GM19025 (cell line): Measurements from ENCODE around the gene BHLHE23.

Experiments
- ATAC-seq: cut with Tn5 transposase; IDR thresholded peaks from one replicate; pipeline ENCODE4 v1.9.1; 2021; ENCODE audit warnings: mild to moderate bottlenecking, low read depth, moderate library complexity; ENCODE audit not compliant: unreplicated experiment

The BHLHE23 gene

DNA sequence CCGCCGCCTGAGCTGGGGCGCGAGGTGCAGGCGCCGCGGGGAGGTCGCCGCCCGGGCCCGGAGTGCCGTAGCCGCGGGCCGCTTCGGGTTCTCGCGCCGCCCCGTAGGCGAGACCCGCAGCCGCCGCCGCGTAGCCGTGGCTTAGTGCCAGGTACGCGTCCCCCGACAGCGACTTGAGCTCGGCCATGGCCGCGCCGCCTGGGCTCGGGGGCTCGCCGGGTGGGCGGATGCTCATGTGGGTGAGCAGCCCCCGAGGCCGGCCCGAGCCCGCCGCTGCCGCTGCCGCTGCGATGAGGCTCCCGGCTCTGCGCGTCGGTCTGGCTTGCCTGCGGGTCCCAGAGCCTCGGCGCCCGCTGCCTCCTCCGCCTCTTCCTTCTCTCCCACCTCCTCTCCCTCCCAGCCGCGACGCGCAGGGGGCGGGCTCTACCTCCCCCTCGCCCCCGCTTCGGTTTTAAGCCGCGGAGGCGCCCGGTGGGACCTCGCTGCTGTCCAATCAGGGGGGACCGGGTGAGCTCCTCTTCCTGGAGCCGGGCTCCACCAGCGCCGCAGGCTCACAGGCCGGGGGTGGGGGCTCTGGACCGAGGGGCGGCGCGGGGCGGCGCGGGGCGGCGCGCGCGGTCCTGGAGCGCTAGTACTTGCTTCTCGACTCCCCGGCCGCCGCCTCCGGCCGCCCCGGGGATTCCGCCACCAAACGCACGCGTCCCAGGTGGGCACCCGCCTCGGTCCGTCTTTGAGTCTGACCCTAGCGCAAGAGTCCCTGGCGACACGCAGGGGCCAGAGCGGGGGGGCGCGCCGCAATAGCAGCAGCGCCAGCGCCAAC, at the start of gene BHLHE23:
Gene BHLHE23 (minus strand): TSS at position 425 of the 820 bp plus-strand sequence. CDS start 190 bp downstream, at position 235.
- no peak for ATAC-seq

DNA sequence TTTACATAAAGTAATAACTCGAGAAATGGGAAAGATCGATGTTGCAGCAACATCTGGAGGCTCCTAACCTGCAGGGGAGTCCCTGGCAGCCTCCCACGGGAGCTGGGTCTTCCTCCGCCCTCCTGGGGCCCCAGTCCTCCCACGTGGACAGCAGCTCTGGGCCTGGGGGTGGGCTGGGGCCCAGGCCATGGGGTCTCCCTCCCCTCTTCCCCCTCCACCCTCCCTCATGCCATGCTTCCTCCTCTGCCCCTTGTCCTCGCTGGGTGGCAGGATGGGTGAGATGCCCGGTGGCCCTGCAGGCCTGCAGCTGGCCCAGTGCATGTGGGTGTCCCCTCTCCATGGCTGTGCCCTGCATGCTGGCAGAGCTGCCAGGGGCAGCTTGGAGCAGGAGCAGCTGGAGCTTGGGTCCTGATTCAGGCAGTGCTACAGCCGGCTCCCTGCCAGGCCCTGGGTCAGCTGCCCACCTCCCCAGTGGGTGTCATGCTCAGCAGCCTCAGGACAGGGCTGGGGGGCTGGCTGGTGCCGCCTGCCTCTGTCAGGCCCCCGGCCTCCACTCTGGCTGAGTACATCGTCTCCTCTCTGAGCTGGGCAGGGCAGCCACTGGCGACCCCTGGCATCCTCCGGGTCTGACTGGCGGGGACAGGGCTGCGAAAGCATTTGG, 48.9 kb upstream of the BHLHE23 start:
- no peak for ATAC-seq

DNA sequence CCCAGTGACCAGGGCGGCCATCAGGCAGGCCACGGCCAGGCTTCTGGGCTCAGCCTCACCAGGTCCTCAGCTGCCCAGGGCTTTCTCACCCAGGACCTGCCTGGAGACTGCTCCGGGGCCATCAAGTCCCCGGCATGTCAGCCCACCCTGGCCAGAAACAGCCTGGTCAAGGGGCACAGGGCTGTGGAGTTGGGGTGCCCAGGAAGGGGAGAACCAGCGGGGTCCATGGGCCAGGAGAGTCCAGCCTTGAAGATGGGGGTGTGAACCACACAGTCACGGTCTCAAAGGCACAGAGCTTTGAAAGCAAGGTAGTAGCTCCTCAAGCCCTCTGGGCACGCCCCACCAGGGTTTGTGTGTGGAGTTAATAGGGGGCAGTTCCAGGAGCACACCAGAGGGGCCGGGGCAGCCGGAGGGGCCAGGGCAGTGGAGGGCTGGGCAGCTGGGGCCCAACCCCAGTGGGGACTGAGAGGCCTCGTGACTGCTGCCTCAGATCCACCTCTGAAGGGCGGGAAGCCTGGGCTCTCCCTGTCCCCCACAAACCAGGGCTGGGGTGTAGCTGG, 48.0 kb upstream of the BHLHE23 start:
- no peak for ATAC-seq

DNA sequence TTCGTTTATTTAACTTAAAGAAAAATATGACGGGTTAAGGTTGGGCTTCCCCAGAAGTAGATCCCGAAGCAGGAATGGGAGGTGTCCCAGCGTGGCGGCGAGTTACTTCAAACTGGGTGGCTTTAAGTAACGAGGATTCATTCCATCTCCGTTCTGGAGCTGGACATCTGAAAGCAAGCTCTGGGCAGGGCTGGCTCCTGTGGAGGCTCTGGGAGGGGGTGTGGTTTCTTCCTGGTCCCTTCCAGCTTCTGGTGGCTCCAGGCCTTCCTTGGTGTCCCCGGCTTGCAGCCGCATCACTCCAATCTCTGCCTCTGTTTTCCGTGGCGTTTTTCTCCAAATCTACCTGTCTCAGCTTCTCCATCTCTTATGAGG, 47.3 kb upstream of the BHLHE23 start:
- ATAC-seq = no peak

DNA sequence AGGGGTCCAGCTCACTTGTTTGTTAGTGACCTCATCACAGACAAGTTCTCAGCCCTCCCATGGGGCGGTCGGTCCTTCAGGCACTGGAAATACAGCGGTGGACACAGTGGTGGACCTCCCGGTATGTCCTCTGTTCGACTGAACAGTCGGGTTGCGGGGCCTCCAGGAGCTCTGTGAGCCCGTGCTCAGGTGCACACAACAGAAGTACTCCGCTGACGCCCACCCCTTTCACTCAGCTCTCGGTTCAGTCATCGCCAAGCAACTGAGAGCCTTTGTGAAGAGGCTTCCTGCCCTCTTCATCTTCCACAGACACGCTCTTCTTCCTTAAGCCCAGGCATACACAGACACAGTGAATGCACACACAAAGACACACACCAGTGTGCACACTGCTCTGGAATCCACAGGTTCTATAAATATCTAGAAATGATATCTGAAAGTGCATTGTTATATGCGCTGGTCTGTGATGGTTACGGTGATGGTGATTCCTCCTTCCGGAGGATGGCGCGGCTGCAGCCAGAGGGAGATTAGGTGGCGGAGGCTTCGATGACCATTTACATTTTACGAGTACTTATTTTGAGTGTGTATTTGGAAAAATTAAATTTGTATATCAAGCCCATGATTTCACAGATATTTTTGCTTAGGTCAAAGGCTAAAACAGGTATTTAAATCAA, 46.8 kb upstream of the BHLHE23 start:
- no peak for ATAC-seq

DNA sequence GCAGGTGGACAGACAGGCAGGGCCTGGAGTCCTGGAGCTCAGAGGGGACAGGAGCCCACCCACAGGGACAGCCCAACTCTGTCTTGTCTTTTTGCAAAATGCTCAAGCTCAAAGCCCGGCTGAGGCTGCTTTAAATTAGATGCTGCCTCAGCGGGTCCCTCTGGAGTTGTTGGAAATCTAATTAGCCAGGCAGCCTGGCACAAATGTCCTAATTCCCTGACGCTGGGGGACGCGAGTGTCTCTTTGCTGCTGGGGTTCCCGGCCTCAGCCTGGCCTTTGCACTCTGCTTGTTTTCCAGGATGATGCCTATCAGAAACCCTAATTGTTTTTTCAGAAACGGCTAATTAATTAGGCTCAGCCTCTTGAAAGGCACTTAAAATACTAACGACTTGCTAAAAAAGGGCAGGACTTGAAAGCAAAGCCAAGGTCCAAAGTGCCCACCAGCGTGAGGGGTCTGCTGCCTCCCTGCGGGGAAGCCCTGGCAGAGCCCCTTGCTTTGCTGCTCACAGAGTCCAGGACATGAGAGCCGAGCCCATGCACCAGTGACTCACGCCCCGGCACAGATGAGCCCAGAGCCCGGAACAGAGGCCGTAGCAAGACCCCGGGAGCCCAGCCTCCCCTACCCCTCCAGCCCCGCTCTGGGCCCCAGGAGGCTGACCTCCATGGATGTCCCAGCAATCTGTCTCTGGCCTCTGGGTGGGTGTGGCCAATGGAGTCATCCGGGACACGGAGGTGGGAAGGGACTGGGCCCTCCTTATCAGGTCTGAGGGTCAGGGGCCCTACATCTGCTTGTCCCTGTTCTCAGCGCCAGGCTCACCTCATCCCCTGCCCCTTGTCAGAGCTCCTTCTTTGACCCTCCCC, 46.0 kb upstream of the BHLHE23 start:
- ATAC-seq = no peak

DNA sequence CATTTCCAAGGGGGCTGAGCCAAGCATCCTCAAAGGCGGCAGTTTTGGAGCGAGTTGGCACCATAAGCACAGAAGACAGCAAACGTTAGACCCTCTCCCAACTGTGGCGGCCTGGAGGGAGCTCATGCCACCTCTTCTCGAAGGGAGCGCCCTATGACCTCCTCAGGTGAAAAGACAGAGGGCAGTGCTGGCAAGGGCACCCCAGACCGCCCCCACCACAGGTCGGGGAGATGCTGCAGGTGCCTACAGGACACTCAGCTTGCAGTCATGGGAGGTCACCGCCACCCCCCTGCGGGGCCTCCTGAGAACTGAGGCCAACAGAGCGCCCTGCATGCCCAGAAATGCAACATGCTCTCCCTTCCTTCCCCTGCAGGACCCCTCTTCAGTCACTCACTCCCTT, 45.1 kb upstream of the BHLHE23 start:
- ATAC-seq = no peak

DNA sequence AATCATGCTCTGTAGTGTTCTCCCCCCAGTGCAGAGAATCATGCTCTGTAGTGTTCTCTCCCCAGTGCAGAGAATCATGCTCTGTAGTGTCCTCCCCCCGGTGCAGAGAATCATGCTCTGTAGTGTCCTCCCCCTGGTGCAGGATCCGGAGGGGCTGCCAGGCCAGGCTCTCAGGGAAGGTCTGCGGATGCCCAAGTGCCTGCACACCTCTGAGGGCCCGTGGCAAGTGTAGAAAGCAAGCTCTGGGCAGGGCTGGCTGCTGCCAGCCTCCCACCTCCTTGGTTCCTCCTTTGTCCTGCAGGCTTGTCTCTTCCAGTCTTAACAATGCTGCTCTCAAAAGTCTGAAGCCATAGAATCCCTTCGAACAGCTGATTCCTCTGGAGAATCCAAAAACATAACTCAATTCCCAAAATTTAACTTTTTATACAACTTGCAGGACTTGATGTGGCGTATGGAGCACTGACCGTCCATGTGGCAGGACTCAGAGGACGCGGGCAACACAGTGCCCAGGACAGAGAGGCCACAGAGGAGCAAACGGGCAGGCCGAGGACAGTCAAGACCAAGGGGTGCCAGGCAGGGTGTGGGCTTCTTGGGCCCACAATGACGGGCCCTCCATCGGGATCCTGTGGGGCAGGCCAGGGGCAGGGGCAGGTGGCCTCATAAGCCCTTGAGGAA, 44.6 kb upstream of the BHLHE23 start:
- ATAC-seq = no peak

DNA sequence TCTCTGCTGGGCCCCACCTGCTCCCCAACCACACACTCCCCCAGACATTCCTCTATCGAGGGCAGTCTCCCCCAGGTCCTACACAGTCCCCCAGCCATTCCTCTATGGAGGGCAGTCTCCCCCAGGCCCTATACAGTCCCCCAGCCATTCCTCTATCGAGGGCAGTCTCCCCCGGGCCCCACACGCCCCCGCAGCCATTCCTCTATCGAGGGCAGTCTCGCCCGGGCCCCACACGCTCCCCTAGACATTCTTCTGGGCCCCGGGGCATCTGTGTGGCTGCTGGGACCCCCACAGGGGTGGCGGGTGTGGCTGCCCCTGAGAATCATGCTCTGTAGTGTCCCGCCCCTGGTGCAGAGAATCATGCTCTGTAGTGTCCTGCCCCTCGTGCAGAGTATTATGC, 43.6 kb upstream of the BHLHE23 start:
- ATAC-seq = no peak

DNA sequence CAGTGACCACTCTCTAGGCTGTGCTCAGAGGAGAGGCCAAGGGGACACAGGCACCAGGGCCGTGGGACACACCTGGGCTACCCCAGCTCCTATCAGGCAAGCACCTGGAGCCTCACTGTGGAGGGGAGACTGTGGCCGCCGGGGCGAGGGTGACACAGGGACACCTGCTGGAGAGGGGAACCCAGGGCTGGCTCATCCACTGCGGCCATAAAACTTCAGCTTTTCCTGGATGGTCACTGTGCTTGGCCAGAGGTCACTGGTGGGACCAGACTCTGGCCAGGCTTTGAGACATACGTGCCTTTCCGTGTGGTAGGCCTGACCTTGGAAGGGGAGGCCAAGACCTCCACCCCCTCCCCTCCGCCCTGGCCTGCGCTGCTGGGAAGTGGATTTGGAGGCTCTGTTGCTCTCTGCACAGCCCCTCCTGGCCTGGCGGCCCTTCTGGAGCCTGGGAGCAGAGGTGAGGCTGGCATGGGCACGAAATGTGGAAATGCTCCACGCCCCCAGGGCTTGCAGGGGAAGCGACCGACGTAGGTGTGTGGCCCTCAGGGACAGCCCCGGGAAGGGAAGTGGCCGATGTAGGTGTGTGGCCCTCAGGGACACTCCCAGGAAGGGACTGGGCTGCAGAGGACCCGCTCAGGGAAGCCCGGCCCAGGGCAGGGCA, 42.9 kb upstream of the BHLHE23 start:
- ATAC-seq = no peak

DNA sequence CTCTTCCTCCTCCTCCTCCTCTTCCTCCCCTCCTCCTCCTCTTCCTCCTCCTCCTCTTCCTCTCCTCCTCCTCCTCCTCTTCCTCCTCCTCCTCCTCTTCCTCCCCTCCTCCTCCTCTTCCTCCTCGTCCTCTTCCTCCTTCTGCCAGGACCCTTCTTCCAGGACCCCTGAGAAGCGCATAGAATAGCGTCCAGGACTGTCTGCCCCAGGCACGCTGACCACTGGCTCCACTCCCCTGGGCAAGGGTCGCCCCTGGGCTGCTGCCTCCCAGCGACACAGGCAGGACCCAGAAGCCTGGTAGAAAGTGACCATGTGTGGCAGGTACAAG, 42.4 kb upstream of the BHLHE23 start:
- no peak for ATAC-seq

DNA sequence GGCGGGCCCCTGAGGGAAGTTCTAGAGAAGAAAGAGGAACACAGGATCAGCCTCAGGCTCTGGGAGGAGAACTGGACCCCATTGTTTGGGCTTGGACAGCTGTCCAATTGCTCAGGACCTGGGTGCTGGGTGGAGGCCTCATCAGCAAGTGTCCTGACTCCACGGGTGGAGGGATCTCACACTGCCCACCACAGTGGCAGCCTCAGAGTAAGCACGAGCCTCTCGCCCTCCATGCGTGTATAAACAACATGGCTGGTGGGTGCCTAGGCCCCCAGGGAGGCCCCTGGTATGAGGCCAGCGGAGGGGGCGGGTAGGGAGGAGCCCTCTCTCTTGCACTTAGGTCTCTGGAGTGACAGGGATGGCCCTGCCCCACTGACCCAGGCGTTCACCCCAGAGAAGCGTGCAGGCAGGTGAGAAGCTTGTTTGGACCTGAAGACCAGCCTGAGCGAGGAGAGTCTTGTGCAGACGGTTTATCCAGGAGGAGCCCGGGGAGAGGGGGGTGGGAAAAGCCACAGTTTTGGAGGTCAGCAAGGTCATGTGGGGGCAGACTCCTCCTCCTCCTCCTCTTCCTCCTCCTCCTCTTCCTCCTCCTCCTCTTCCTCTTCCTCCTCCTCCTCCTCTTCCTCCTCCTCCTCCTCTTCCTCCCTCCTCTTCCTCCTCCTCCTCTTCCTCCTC, 41.9 kb upstream of the BHLHE23 start:
- ATAC-seq = no peak

DNA sequence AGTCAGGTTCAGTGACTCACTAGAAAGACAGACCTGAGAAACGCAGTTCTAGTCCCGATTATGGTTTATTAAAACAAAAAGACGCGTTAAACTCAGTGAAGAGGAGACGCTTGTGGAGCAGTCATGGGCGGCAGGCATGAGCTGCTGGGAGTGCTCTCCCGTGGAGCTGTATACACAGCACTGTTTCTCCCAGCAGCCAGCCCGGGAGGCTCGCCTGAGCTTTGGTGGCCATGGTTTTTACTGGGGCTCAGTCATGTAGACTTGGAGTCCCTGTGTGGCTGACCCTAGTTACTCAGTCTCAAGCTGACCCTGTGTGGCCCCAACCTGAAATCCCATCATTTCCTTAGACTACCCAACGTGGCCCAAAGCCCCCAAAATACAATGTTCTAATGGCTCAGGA, 41.2 kb upstream of the BHLHE23 start:
- ATAC-seq = no peak

DNA sequence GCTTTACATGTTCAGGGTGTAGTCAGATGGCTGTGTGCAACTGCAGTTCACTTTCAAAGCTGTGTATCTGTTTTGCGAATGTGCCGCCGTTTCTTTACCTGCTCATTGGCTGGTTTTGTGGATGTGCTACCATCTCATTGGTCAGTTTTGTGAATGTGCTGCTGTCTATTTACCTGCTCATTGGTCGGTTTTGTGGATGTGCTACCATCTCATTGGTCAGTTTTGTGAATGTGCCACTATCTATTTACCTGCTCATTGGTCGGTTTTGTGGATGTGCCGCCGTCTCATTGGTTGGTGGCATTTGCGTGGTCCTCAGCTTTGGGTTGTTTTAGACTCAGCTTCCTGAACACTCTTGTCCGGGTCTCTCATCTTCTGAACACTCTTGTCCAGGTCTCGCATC, 40.5 kb upstream of the BHLHE23 start:
- no peak for ATAC-seq

DNA sequence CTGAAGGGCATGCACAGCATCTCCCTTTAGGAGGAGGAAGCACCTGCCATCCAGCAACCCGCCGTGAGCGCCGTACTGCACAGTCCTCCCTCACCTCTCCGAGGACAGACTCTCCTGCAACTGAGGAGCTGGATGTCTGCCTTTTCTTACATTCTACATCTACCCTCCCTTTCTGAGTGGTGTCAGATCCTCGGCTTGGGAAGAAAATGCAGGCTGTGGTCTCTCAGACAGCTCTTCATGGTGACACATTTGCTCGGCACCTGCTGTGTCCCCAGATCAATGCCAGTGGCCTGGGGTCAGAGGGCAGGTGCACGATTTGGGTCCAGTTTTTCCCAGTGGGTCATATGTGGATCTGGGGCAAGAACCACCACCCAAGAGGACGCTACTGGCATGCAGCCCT, 40.1 kb upstream of the BHLHE23 start:
- no peak for ATAC-seq

DNA sequence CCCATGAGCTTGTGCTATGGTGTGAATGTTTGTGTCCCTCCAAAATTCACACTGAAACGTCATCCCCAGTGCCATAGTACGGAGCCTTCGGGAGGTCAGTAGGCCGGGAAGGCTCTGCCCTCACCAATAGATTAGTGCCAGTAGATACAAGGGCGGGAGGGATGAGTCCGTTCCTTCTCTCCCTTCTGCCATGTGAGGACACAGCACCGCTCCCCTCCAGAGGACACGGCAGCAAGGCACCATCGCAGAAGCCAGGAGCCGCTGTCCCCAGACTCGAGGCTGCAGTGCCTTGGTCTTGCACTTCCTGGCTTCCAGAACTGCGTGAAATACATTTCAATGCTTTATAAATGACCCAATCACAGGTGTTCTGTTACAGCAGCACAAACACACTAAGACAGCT, 39.2 kb upstream of the BHLHE23 start:
- ATAC-seq = no peak

DNA sequence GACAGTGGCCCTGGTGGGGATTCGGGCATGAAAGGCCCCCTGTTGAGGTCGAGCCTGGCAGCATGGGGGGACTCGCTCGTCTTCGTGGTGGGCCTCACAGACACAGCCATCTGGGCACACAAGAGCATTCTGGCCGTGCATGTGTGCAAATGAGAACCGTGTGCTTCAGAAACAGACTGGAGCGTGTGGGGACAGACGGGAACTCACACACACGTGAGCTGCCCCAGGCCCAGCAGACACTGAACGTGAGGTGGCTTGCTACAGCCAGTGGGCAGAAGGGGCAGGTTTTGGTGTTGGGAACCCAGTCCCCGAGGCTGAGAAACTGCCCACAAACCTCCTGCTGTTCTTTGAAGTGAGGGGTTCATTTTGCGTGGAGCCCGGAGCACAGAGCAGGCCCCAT, 38.6 kb upstream of the BHLHE23 start:
- ATAC-seq = no peak

DNA sequence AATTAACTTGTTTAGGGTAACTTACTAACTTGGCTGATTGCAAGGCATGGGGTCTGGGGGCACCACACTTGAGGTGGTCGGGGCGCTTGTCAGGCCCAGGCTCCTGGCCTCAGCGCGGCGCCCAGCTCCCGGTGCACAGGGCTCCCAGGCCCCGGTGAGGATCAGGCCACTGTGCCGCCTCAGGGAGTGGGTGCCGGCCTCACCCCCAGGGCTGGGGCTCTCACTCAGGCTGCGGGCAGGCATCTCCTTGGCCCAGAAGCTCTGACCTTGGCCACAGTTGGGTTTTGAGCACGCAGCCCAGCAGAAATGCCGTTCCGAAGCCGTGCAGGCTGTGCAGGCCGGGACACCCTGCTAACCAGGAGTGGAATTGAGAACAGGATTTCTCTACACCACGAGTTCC, 37.8 kb upstream of the BHLHE23 start:
- ATAC-seq = no peak

DNA sequence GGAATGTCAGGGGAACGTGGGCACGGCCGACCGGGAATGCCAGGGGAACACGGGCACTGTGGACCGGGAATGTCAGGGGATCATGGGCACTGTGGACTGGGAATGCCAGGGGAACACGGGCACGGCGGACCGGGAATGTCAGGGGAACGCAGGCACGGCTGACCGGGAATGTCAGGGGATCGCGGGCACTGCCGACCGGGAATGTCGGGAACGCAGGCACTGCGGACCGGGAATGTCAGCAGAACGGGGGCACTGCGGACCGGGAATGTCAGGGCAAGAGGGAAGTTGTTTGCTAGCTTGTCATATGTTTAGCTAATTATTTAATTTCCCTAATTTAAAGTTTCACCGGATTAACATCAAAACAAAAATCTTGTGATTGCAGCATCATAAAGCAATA, 37.4 kb upstream of the BHLHE23 start:
- no peak for ATAC-seq
